Measurements from ENCODE around the gene NAV1.
"Not testable (repeated sequence)": the region's sequence is repeated elsewhere in the genome, so short reads cannot be mapped to it uniquely, and the experiment has no call there.

Gene NAV1

DNA sequence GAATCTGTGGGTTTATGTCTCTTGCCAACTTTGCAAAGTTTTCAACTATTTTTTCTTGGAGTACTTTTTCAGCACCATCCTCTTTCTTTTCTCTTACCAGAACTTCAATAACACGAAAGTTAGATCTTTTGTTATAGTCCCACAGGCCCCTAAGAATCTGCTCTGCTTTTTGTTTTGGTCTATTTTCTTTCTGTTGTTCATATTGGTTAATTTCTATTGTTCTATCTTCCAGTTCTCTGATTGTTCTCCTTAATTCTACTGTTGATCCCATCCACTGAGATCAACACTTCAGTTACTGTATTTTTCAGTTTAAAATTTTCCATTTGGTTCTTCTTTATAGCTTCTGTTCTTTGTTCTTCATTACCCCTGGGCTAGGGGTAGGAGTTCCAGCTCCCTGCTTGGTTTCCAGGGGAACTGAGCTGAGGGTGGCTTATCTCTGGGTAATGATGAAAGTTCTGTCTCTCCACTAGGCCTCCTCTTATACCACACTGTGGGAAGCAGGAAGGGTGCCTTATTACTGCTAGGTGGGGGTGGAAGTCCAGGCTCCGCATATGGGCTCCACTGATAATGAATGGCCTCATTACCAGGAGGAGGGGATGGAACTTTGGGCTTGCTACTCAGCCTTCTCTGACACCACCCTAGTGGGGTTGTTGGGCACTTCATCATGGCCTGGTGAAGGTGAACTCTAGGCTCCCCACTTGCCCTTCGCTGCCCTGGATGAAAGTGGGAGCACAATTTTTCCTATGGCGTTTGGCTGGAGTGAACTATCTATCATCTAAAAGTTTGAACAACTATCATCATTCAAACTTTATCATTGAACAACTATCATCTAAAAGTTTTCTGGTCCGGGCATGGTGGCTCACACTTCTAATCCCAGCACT, 39.3 kb downstream of the NAV1 start:
- Histone ChIP-seq H3K27me3 (no peaks in the 10 kb centered on the region), H3K4me2 (peak overlapping the region in 2 of 11 experiments; percentile 5 to 38; a peak in 3 of 22 replicates), H3K9me3 (replicated peaks in 1 of 11) (peaks cover 5 to 31% (median 17%) of the 10 kb centered on the region in 11 experiments; a peak in 17 of 22 replicates), H3K27ac (no peak overlapping the region), H4K20me1 (peaks cover 0 to 100% (median 94%) of the 10 kb centered on the region in 11 experiments; a peak in 17 of 22 replicates), H3K4me1 (peaks cover 0 to 49% (median 6%) of the 10 kb centered on the region in 10 experiments; a peak in 8 of 20 replicates), H3K36me3 (peaks cover 7 to 98% (median 52%) of the 10 kb centered on the region in 11 experiments; a peak in 17 of 22 replicates), H3K4me3 (no peak overlapping the region), H3K9ac (no peak overlapping the region)
- TF ChIP-seq Cebpa-rat (IDR thresholded peaks at IDR 0.05), result no peak

DNA sequence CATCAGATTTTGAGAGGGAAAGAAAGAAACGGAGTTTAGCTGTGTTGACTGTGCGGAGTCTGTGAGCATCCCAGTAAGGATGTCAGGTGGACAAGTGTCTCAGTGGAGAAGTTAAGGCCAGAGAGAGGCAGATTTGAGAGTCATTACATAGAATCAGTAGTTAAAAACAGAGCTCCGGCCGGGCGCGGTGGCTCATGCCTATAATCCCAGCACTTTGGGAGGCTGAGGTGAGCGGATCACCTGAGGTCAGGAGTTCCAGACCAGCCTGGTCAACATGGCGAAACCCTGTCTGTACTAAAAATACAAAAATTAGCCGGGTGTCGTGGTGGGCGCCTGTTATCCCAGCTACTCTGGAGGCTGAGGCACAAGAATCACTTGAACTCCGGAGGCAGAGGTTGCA, 42.4 kb downstream of the NAV1 start:
- H3K27me3 ChIP-seq, H3K4me3 ChIP-seq: not testable (repeated sequence)
- Histone ChIP-seq H3K9me3 (replicated peaks in 1 of 11) (peaks cover 0 to 15% (median 5%) of the 10 kb centered on the region in 11 experiments; a peak in 11 of 22 replicates), H3K9ac (peak overlapping the region in 2 of 11 experiments; percentile 35 to 56; a peak in 2 of 22 replicates), H3K27ac (peak overlapping the region in 3 of 11 experiments; percentile 77 to 81 (median 77); a peak in 5 of 22 replicates), H4K20me1 (peaks cover 0 to 100% (median 94%) of the 10 kb centered on the region in 11 experiments; a peak in 17 of 22 replicates), H3K36me3 (peaks cover 0 to 84% (median 35%) of the 10 kb centered on the region in 11 experiments; a peak in 16 of 22 replicates), H3K4me1 (peaks cover 15 to 75% (median 35%) of the 10 kb centered on the region in 10 experiments), H3K4me2 (peak overlapping the region in 3 of 11 experiments; percentile 78 to 86 (median 81); a peak in 5 of 22 replicates)

DNA sequence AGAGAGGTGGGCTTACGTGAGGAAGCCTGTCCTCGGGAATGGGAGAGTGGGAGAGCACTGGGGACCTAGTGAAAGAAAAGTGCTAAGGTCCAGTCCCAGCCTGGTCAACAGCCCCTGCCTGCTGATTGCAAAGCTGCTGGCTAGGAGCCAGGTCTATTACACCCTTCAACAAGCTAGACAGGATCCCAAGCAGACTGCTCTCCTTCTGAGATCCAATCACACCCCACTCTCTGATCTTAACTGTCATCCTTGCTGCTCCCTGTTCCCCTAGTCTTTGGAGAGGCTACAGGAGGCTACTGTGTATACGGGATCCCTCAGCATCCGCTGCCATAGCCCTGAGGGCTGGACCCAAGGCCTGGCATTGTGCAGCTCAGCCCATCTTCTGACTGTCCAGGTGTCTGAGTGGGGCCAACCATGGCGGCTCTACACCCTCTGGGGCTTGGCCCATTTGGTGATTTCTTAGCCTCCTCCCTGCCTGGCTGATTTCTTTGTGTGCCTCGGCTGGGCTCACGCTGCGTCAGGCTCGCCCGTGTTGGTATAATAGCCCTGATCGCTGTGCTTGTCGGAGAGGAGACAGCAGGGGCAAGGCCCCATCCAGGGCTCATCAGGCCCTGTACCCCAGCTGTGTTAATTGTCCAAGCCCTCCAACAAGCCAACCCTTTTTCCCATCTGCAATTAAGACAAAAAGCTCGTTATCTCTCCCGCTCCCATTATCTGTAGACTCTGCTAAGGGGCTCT, 43.9 kb downstream of the NAV1 start:
- Histone ChIP-seq H4K20me1 (peaks cover 0 to 100% (median 98%) of the 10 kb centered on the region in 11 experiments; a peak in 17 of 22 replicates), H3K4me2 (peak overlapping the region in 4 of 11 experiments; percentile 20 to 86 (median 80); a peak in 8 of 22 replicates), H3K4me1 (peaks cover 23 to 76% (median 40%) of the 10 kb centered on the region in 10 experiments), H3K27me3 (no peaks in the 10 kb centered on the region), H3K4me3 (peak overlapping the region in 1 of 10 experiments; percentile 10; a peak in 1 of 20 replicates), H3K36me3 (peaks cover 0 to 85% (median 35%) of the 10 kb centered on the region in 11 experiments; a peak in 14 of 22 replicates), H3K27ac (peak overlapping the region in 3 of 11 experiments; percentile 77 to 81 (median 77); a peak in 6 of 22 replicates), H3K9ac (peak overlapping the region in 3 of 11 experiments; percentile 53 to 69 (median 56); a peak in 6 of 22 replicates), H3K9me3 (replicated peaks in 1 of 11) (peaks cover 0 to 4% (median 0%) of the 10 kb centered on the region in 11 experiments; a peak in 3 of 22 replicates)
- TF ChIP-seq Cebpa-rat (IDR thresholded peaks at IDR 0.05), result no peak

DNA sequence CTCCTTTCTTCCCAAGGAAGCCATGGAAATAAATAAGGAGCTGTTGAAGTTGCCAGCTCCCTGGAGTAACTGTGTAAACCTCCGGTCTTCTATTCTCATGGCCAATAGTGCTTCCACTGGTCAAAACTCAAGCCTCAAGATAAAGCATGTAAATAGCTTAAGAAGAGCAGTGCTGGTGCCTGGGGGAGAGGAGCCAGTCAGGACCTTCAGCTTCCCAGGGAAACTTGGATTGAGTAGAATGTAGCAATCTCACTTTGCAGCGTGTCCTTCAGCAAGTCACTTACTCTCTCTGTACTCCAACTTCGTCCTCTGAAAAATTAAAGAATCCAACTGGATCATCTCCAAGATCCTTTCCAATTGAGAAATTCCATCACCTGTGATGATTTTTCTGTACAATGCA, 44.7 kb downstream of the NAV1 start:
- peaks cover 23 to 68% (median 39%) of the 10 kb centered on the region in 10 experiments for H3K4me1 ChIP-seq
- no peak overlapping the region for H3K4me3 ChIP-seq
- peak overlapping the region in 4 of 11 experiments; percentile 20 to 86 (median 80); a peak in 8 of 22 replicates for H3K4me2 ChIP-seq
- no peak for TF ChIP-seq Cebpa-rat (IDR thresholded peaks at IDR 0.05)
- H3K27ac ChIP-seq, result peak overlapping the region in 2 of 11 experiments; percentile 77 to 81; a peak in 2 of 22 replicates
- H3K36me3 ChIP-seq, result peaks cover 2 to 84% (median 33%) of the 10 kb centered on the region in 11 experiments; a peak in 18 of 22 replicates
- no peak overlapping the region for H3K9ac ChIP-seq
- H3K9me3 ChIP-seq (replicated peaks in 1 of 11), result no peaks in the 10 kb centered on the region; a peak in 1 of 22 replicates
- H4K20me1 ChIP-seq, result peaks cover 0 to 100% (median 96%) of the 10 kb centered on the region in 11 experiments; a peak in 17 of 22 replicates
- H3K27me3 ChIP-seq, result no peaks in the 10 kb centered on the region

DNA sequence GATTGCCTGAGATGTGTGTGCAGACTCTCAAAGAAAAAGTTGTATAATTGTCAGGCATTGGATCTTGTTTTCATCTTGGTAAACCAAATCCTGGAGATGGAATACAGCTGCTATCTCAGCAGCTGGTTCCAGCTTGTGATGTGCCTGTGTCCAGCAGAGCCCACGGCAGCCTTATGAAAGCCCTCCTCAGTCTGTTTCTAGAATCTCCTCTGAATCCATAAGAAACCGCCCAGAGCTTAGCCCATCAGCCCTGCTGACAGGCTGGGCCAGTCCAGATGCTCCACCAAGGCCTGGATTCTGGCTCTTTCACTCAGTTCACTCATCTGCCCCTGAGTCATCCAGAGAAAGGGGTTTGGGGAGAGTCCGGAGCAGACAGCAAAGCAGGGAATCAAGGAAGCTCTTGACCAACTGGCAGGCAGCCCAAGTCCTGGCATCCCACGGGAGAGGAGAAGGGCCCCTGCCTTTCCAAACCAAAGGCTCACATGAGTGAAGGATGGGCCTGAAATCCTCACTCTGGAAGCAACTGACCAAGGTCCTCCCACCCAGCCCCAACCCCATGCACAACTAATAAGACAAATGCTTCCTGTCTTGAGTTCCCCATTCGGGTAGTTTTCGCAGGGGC, 45.7 kb downstream of the NAV1 start:
- Histone ChIP-seq H3K9ac (peak overlapping the region in 4 of 11 experiments; percentile 8 to 49 (median 26); a peak in 3 of 22 replicates), H3K4me3 (no peak overlapping the region), H3K27ac (peak overlapping the region in 6 of 11 experiments; percentile 28 to 77 (median 38); a peak in 11 of 22 replicates)

DNA sequence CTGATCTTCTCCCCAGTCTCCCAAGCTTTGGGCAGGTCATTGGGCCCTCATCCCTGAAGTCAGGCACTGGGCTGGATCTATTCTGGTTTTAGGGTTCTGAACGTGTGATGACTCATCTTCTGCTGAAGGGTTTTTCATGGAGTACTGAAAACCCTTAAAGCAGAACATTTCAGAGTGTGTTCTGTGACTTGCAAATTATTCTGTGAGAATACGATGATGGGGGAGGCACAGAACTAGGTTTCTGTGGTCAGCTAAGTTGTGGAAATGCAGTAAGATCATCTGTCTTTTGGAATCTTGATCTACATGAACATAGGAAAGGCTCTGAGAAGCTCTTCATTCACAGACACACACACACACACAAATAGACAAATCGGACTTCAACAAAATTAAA, 46.2 kb downstream of the NAV1 start:
- peaks cover 23 to 67% (median 39%) of the 10 kb centered on the region in 10 experiments for H3K4me1 ChIP-seq
- H3K27me3 ChIP-seq, result no peaks in the 10 kb centered on the region
- H3K9ac ChIP-seq, result no peak overlapping the region; a peak in 1 of 22 replicates
- peaks cover 13 to 84% (median 40%) of the 10 kb centered on the region in 11 experiments for H3K36me3 ChIP-seq
- peak overlapping the region in 6 of 11 experiments; percentile 28 to 77 (median 38); a peak in 8 of 22 replicates for H3K27ac ChIP-seq
- TF ChIP-seq Cebpa-rat (IDR thresholded peaks at IDR 0.05), result no peak
- no peaks in the 10 kb centered on the region for H3K9me3 ChIP-seq (replicated peaks in 1 of 11)
- peak overlapping the region in 8 of 11 experiments; percentile 18 to 86 (median 68); a peak in 16 of 22 replicates for H3K4me2 ChIP-seq
- no peak overlapping the region for H3K4me3 ChIP-seq
- H4K20me1 ChIP-seq, result peaks cover 0 to 100% (median 95%) of the 10 kb centered on the region in 11 experiments; a peak in 17 of 22 replicates

More for the DNA sequence above, 45.7 kb downstream of the NAV1 start:
- Histone ChIP-seq H3K36me3 (peaks cover 8 to 84% (median 39%) of the 10 kb centered on the region in 11 experiments), H3K27me3 (no peaks in the 10 kb centered on the region), H3K9me3 (replicated peaks in 1 of 11) (no peaks in the 10 kb centered on the region), H3K4me1 (peaks cover 23 to 67% (median 39%) of the 10 kb centered on the region in 10 experiments), H4K20me1 (peaks cover 0 to 100% (median 95%) of the 10 kb centered on the region in 11 experiments; a peak in 17 of 22 replicates), H3K4me2 (peak overlapping the region in 9 of 11 experiments; percentile 18 to 86 (median 68); a peak in 16 of 22 replicates)
- TF ChIP-seq Cebpa-rat (IDR thresholded peaks at IDR 0.05), result no peak

DNA sequence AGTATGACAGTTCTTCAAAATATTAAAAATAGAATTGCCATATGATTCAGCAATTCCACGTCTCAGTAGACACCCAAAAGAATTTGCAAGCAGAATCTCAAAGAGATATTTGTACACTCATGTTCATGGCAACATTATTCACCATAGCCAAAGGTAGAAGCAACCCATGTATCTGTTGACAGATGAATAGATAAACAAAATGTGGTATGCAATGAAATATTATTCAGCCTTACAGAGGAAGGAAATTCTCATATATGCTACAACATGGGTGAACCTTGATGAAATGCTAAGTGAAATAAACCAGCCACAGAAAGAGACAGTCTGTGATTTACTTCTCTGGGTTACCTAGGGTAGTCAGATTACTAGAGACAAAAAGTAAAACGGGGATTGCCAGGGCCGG, 47.0 kb downstream of the NAV1 start:
- peaks cover 19 to 85% (median 48%) of the 10 kb centered on the region in 11 experiments for H3K36me3 ChIP-seq
- no peaks in the 10 kb centered on the region for H3K9me3 ChIP-seq (replicated peaks in 1 of 11)
- no peaks in the 10 kb centered on the region for H3K27me3 ChIP-seq
- H3K27ac ChIP-seq, result peak overlapping the region in 2 of 11 experiments; percentile 8 to 23; a peak in 2 of 22 replicates
- TF ChIP-seq Cebpa-rat (IDR thresholded peaks at IDR 0.05), result no peak
- peaks cover 23 to 61% (median 39%) of the 10 kb centered on the region in 10 experiments for H3K4me1 ChIP-seq
- peak overlapping the region; percentile 14 to 86 (median 62); a peak in 21 of 22 replicates for H3K4me2 ChIP-seq
- H4K20me1 ChIP-seq, result peaks cover 0 to 100% (median 95%) of the 10 kb centered on the region in 11 experiments; a peak in 17 of 22 replicates
- H3K4me3 ChIP-seq, result no peak overlapping the region
- no peak overlapping the region for H3K9ac ChIP-seq

Data from BLaER1 treated with 17β-estradiol and CSF1 and Interleukin-3, amounts not matched to agents 10 nM and 100 nM (cell line).